HG02763 (cell line): ENCODE measurements around the gene OTUD3.
"Not testable (repeated sequence)": the region's sequence is repeated elsewhere in the genome, so short reads cannot be mapped to it uniquely, and the experiment has no call there.

Source experiments
- ATAC-seq: cut with Tn5 transposase; IDR thresholded peaks from one replicate; pipeline ENCODE4 v1.9.1; 2021; ENCODE audit warnings: mild to moderate bottlenecking, moderate library complexity; ENCODE audit not compliant: unreplicated experiment

The OTUD3 gene

DNA sequence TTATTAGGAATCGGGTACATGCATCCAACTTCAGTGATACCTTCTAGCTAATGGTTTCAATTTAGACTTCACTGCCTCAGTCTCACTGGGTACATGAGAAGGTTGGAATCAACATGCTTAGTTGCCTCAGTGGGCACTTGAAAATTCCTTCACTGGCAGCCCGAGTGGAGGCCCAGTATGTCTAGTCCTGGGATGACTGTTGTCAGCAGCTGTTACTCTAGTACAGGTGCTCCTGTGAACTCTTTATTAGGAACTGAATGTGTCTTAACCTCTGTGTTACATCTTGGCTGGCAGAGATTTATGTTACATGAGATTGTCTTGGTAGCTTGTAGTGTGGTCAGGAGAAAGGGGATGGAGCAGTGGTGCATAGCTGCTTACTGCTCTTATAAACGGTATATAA, 27.8 kb downstream of the OTUD3 start:
- ATAC-seq: no peak

- ATAC-seq: no peak
Observed at GRCh38 chr1:19910650-19911049, 28.5 kb downstream of the OTUD3 start.

DNA sequence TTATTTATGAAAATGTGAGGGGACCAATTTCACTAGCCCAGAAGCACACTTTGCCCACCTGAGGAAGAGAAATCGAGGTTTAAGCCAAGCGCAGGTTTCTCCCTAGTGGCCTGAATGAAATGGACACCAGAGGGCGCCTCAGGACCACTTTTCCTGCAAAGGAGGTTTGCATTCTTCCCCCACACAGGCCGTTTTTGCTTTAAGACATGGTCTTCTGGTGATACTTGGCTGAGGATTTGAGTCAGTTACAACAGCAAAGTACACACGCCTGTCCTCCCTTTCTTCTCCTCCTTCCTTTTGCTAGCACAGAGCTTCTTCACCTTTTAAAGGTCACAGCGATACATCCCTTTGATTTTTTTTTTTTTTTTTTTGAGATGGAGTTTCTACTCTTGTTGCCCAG, 35.9 kb downstream of the OTUD3 start:
- ATAC-seq: no peak

DNA sequence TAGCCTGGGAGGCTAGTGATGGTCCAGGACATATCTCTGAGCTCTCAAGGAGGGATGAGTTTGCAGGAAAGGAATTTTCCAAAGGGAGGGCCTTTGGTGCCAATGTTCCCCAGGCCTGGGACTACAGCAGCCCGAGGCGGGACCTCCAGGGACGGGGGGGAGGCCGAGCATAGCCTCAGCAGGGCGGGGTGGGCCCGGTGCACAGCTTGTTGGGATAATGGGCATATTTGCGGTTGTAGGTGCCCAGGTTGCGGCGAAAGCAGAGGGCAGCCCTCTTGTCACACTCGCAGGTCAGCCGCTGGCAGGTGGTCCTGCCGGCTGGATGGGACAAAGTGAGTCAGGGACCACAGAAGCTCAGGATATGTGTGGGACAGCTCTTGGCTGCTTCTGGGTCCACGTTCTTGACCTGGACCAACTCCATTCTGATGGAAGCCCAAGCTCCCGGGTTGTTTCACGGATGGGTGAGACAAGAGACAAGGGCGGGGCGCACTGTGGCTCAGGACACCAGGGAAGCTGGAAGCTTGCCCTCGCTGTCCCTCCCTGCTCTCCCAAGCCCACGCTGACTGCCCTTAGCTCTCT, 38.0 kb downstream of the OTUD3 start:
- no peak for ATAC-seq

- no peak for ATAC-seq
Observed at GRCh38 chr1:19921310-19921709, 39.1 kb downstream of the OTUD3 start.

DNA sequence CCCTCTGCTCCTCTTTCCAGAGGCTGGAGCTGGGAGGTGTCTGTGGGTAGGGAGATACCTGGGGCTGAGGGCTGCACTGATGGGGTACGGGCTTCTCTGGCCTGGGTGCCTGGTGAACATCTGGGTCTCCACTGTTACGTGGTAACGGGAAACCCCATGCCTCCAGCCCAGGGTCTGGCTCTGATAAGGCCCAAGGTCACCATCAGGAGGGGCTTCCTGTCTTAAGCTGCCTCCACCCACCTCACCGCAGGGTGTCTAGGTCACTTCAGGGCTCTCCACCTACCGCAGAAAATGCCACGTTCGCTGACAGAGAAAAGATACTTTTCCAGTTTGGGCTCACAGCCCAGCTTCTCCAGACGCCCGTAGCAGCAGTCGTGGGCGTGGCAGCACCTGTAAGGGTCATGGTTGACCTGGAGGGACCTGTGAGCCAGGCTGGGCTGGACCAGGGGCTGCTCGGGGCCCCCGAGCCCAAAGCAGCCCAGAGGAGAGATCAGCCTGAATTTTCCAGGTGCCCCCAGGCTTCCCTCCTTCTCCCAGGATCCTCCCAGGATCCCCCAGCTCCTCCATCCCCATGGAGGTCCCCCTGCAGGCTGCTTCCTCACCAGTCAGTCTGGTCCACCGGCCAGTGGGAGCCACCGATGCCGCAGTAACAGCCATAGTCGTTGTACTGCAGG, 40.0 kb downstream of the OTUD3 start:
- ATAC-seq: no peak

- no peak for ATAC-seq
Observed at GRCh38 chr1:19923137-19923952, 41.1 kb downstream of the OTUD3 start, which contains the start of gene PLA2G2E. PLA2G2E (minus strand) TSS chr1:19923617; CDS start chr1:19923559, 58 bp downstream.

DNA sequence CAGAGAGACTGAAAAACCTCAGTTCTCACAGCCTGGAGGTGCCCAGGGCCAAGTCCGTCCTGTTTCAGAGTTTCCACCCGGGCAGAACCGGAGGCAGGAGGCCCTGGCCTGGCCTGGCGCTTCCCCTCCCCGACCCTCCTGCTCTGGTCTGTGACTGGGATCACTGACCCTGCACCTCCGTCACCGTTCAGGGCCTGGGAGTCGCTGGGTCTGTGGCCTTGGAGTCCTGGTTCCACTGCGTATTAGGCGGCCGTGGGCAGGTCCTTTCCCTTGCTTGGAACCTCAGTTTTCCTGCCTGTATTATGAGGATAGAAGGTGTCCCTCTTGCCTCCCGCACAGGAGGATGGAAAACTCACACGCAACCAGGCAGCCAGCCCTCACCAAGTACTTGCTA, 41.8 kb downstream of the OTUD3 start:
- no peak for ATAC-seq

GRCh38 chr1:19925342-19926070, 43.3 kb downstream of the OTUD3 start:
- no peak for ATAC-seq

GRCh38 chr1:19926296-19927129, 44.3 kb downstream of the OTUD3 start:
- no peak for ATAC-seq

- not testable (repeated sequence) for ATAC-seq
Observed at GRCh38 chr1:19927130-19927421, 44.9 kb downstream of the OTUD3 start.

DNA sequence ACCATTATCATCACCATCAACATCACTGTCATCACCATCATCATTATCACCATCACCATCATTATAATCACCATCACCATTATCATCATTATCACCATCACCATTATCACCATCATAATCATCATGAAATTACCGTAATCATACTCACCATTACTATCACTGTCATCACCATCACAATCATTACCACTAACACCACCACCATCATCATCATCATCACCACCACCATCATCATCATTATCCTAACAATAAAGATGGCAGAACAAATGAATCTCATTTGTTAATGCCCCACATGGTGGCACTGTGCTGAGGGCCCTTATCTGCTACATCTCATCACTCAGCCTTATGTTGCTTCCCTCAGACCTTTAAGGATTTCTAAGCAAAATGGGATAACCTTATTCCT, 50.7 kb downstream of the OTUD3 start:
- no peak for ATAC-seq

DNA sequence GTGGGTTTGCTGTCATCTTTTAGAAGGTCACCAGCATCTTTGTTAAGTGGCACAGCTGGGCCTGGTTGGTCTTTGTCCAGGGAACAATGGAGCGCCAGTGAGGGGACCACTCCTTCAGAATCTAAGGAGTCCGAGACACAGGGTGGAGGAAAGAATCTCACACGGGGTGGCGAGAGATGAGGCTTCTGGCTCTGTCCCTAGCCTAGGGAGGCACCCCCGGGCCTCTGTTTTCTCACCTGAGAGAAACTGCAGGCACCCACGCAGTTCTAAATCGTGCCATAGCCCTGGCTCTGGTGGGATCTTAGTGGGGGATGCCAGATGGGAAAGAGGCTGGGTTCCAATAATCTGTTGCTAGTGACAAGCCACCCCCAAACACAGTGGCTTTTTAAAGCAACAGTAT, 52.1 kb downstream of the OTUD3 start:
- ATAC-seq: no peak

- ATAC-seq: no peak
Observed at GRCh38 chr1:19936061-19936750, 54.0 kb downstream of the OTUD3 start.

- ATAC-seq: no peak
Observed at GRCh38 chr1:19938472-19938871, 56.3 kb downstream of the OTUD3 start.

- no peak for ATAC-seq
Observed at GRCh38 chr1:19940486-19941205, 58.5 kb downstream of the OTUD3 start.

- ATAC-seq: no peak
Observed at GRCh38 chr1:19941206-19941568, 59.0 kb downstream of the OTUD3 start.

DNA sequence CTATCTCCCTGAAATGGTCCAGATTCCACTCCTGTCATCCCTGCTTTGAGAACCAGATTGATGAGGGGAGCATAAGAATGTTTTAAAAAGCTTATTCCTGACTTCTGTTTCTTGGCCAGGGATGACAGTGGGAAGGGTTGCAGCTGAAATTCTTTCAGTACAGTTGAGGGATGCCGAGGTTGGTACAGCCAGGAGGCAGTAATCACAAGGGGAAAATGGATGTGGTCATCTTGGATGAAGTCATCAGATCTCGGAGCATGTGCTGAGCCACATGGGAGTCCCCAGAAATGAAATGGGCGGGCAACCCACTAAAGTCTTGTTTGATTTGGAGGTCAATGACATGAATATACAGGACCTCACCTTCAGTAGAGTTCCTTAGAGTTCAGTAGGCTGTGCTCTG, 59.9 kb downstream of the OTUD3 start:
- ATAC-seq: no peak

DNA sequence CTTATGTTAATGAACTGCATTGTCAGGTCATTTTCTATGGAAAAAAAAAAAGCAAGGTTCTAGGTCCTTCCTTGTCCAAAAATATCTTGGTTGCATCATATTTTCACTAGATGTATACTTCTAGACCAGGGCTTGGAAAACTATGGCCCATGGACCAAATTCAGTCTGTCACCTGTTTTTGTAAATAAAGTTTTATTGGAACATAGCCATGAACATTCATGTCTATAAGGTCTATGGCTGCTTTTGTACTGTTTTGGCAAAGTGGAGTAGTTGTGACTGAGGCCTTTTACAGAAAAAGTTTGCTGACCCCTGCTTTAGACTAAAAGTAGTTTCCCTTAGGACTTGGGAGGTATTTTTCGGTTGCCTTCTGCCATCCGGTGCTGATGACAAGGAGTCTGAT, 60.5 kb downstream of the OTUD3 start:
- no peak for ATAC-seq

DNA sequence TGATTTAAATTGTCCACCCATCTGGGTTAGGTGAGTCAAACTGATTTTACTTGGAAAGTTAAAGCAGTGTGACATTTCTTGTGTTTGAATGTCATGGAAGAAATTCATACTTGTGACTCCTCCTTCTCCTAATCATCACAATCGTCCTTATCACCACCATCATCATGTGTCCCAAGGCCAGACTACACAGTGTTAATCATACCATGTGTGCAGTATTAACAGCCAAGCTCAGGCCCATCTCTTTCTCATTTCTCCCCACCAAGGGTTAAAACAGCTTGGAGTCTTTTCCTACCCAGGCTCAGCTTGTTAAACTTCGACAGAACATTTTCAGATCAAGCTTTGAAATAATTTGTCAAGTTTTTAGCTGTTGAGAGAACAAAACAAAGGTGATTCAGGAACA, 63.7 kb downstream of the OTUD3 start:
- no peak for ATAC-seq
